LNCaP clone FGC (cell line): ENCODE data around the gene DCLK2.

Experiments
- DNase-seq: peaks from one replicate; pipeline ENCODE4 v3.0.0-alpha.2; 2011; ENCODE audit warnings: low read depth
- H3K4me3 ChIP-seq: 2 replicates; pipeline ENCODE4 v1.5.1; 2011; ENCODE audit warnings: mild to moderate bottlenecking, low read depth, low read length, control low read depth
- TF ChIP-seq, protein P1 (sequence below): IDR thresholded peaks from 2 replicates; pipeline ENCODE4 v1.5.1; 2012; ENCODE audit warnings: mild to moderate bottlenecking; ENCODE audit not compliant: control insufficient read depth, insufficient read depth; ENCODE audit errors: extremely low read depth

The DCLK2 gene

GRCh38 chr4:150278206-150278605, 200.0 kb downstream of the DCLK2 start:
- TF ChIP-seq, protein P1, sequence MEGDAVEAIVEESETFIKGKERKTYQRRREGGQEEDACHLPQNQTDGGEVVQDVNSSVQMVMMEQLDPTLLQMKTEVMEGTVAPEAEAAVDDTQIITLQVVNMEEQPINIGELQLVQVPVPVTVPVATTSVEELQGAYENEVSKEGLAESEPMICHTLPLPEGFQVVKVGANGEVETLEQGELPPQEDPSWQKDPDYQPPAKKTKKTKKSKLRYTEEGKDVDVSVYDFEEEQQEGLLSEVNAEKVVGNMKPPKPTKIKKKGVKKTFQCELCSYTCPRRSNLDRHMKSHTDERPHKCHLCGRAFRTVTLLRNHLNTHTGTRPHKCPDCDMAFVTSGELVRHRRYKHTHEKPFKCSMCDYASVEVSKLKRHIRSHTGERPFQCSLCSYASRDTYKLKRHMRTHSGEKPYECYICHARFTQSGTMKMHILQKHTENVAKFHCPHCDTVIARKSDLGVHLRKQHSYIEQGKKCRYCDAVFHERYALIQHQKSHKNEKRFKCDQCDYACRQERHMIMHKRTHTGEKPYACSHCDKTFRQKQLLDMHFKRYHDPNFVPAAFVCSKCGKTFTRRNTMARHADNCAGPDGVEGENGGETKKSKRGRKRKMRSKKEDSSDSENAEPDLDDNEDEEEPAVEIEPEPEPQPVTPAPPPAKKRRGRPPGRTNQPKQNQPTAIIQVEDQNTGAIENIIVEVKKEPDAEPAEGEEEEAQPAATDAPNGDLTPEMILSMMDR: no peak
- DNase-seq: no peak
- no peak overlapping the region for H3K4me3 ChIP-seq

GRCh38 chr4:150280081-150280895, 202.0 kb downstream of the DCLK2 start:
- TF ChIP-seq, protein P1: no peak
- DNase-seq: no peak
- H3K4me3 ChIP-seq: no peak overlapping the region

DNA sequence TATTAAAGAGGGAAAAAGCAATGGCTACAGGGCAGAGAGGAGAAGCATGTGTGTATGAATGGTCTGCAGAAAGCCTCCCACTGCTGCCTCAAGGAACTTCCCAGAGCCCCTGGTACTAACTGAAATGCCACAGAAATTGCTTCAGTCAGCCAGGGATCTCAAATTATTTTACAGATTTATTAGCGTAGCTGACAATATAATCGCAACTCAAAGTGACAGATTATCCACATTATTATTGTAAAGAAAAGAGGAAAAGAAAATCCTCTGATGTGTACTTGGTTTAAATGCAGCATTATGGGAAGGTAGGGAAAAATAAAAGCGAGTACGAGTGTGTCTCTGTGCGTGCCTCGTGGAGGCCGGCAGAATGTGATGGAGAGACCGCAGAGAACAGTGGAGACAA, 202.7 kb downstream of the DCLK2 start:
- no peak for DNase-seq
- TF ChIP-seq, protein P1: no peak
- no peak overlapping the region for H3K4me3 ChIP-seq

DNA sequence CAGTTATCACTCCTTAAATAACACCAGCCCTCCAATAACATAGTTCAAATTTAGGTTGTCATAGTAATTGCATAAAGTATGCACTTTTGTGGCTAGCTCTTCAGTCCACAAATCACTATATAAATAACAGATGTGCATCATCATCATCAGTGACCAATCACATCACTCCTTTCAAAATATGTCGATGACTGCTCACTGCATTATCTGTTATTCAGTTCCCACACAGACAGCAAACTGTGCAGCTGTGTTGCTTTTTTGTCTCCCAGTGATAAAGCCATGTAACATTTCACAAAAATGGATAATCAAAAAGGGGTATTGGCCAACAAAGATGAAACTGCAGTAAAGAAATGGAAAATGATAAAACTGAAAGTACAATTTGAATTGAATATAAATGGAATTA, 205.4 kb downstream of the DCLK2 start:
- no peak for DNase-seq
- TF ChIP-seq, protein P1: no peak
- no peak overlapping the region for H3K4me3 ChIP-seq

DNA sequence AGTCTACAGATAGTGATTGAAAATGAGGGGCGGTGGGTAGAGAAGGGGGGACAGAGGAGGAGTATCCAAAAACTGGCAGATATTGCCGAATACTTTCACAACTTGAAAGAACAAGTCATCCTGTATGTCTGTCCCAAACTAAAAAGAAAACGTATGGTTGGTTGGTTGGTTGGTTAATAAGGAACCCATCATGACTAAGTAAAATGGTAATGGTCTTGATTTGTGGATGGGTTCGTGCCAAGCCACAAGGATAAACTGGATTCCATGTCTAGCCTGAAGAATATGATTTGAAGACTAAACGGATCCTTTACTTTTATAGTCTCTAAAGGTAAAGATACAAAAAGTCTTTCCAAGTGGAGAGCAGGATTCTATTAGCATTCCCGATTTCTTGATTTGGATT, 208.4 kb downstream of the DCLK2 start:
- H3K4me3 ChIP-seq: no peak overlapping the region
- TF ChIP-seq, protein P1: no peak
- DNase-seq: no peak

GRCh38 chr4:150289198-150289597, 211.0 kb downstream of the DCLK2 start:
- TF ChIP-seq, protein P1: no peak
- no peak overlapping the region for H3K4me3 ChIP-seq
- no peak for DNase-seq

- no peak for DNase-seq
- TF ChIP-seq, protein P1: no peak
- H3K4me3 ChIP-seq: no peak overlapping the region
These were observed 211.6 kb downstream of the DCLK2 start for GRCh38 chr4:150289881-150290280.
